ENCODE data around the gene LIFR. TPM values are rescaled to one million over a fixed set of nuclear protein-coding genes. Genes with fewer than 3 reads are reported as not detected.
"Not testable (repeated sequence)": the region's sequence is repeated elsewhere in the genome, so short reads cannot be mapped to it uniquely, and the experiment has no call there.

The LIFR gene
- total and polyA plus RNA-seq, 2 experiments from 2014 or later, result 50.2 to 83.8 TPM

DNA sequence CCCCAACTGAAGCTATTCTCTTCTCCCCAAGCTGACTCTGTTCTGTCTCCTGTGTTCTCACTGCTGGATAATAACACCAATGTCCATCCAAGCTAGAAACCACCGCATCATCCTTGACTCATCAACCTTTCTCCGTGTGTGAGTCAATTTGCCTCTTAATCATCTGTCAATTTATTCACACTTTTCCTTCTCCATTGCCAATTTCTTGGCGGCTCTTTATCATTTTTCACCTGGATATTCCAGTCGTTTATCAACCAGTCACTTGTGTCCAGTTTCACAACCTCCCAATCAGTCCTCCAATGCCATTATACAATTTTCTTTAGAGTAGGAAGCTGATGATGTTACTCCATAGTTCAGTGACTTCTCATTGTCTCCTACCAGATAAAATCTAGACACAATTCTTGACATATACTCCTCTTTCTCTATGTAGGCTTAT is 45.4 kb upstream of the LIFR start:
- Histone ChIP-seq H3K9me2 (replicated peaks; ENCODE audit: insufficient read depth) (no peaks in the 10 kb centered on the region), H4K20me1 (ENCODE audit: insufficient read depth, poor library complexity, severe bottlenecking) (no peaks in the 10 kb centered on the region), H3K36me3 (replicated peaks; ENCODE audit: insufficient read depth, low read depth) (no peaks in the 10 kb centered on the region), H3K9me3 (ENCODE audit: low read depth) (no peaks in the 10 kb centered on the region), H3K27ac (no peak overlapping the region), H3K4me1 (ENCODE audit: insufficient read depth) (peaks cover 9% of the 10 kb centered on the region), H3K79me2 (no peaks in the 10 kb centered on the region), H3K4me3 (no peak overlapping the region), H3K27me3 (no peaks in the 10 kb centered on the region), H2AFZ (no peak overlapping the region), H3K4me2 (no peak overlapping the region)
- 83% methylated on average over 4 of the region's 4 CpGs for WGBS (ENCODE audit: low lambda C conversion rate, missing lambda C conversion rate)
- no peak for TF ChIP-seq EZH2 (IDR thresholded peaks at IDR 0.05; ENCODE audit: borderline replicate concordance)
- TF ChIP-seq, protein P1, sequence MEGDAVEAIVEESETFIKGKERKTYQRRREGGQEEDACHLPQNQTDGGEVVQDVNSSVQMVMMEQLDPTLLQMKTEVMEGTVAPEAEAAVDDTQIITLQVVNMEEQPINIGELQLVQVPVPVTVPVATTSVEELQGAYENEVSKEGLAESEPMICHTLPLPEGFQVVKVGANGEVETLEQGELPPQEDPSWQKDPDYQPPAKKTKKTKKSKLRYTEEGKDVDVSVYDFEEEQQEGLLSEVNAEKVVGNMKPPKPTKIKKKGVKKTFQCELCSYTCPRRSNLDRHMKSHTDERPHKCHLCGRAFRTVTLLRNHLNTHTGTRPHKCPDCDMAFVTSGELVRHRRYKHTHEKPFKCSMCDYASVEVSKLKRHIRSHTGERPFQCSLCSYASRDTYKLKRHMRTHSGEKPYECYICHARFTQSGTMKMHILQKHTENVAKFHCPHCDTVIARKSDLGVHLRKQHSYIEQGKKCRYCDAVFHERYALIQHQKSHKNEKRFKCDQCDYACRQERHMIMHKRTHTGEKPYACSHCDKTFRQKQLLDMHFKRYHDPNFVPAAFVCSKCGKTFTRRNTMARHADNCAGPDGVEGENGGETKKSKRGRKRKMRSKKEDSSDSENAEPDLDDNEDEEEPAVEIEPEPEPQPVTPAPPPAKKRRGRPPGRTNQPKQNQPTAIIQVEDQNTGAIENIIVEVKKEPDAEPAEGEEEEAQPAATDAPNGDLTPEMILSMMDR (IDR thresholded peaks at IDR 0.05; ENCODE audit: poor library complexity), result no peak
- no peak for TF ChIP-seq EZH2phosphoT487 (IDR thresholded peaks at IDR 0.05; ENCODE audit: low read depth, severe bottlenecking, unreplicated experiment)
- no peak for DNase-seq (ENCODE audit: low spot score)

DNA sequence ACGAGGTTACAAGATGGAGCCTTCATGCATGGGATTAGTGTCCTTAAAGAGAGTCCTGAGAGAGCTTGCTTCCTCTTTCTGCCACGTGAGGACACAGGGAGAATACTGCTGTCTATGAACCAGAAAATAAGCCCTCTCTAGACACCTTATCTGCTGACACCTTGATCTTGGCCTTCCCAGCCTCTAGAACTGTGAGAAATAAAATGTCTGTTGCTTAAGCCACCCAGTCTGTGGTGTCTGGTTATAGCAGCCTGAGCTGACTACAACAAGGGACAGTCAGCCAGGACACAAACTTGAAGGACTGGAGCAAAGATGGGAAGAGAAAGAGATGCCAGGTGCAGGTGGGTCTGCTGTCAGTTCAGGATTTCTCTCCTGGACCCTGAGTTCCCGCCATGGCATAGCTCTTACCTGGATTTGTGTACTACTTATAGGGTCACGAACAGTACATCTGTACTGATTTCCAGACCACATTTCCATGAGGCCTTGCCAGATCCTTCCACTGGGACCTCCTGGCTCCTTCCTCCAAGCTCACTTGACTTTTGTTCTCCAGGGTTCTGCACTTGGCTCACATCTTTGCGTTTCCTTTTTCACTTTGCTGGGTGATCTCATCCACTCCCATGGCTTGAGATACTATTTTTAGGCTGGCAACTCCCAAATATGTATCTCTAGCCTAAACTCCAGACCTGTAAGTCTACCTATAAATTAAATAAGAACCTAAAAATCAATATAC is 44.9 kb upstream of the LIFR start:
- Histone ChIP-seq H3K9me2 (replicated peaks; ENCODE audit: insufficient read depth) (no peaks in the 10 kb centered on the region), H3K4me1 (ENCODE audit: insufficient read depth) (peaks cover 10% of the 10 kb centered on the region), H3K4me3 (no peak overlapping the region), H3K27ac (no peak overlapping the region), H4K20me1 (ENCODE audit: insufficient read depth, poor library complexity, severe bottlenecking) (no peaks in the 10 kb centered on the region), H3K4me2 (no peak overlapping the region), H2AFZ (no peak overlapping the region), H3K36me3 (replicated peaks; ENCODE audit: insufficient read depth, low read depth) (no peaks in the 10 kb centered on the region), H3K79me2 (no peaks in the 10 kb centered on the region), H3K27me3 (no peaks in the 10 kb centered on the region), H3K9me3 (ENCODE audit: low read depth) (no peaks in the 10 kb centered on the region)
- TF ChIP-seq EZH2 (IDR thresholded peaks at IDR 0.05; ENCODE audit: borderline replicate concordance), result no peak
- TF ChIP-seq EZH2phosphoT487 (IDR thresholded peaks at IDR 0.05; ENCODE audit: low read depth, severe bottlenecking, unreplicated experiment), result no peak
- TF ChIP-seq, protein P1 (IDR thresholded peaks at IDR 0.05; ENCODE audit: poor library complexity), result no peak
- DNase-seq (ENCODE audit: low spot score), result no peak
- 89% methylated on average over 5 of the region's 5 CpGs for WGBS (ENCODE audit: low lambda C conversion rate, missing lambda C conversion rate)

DNA sequence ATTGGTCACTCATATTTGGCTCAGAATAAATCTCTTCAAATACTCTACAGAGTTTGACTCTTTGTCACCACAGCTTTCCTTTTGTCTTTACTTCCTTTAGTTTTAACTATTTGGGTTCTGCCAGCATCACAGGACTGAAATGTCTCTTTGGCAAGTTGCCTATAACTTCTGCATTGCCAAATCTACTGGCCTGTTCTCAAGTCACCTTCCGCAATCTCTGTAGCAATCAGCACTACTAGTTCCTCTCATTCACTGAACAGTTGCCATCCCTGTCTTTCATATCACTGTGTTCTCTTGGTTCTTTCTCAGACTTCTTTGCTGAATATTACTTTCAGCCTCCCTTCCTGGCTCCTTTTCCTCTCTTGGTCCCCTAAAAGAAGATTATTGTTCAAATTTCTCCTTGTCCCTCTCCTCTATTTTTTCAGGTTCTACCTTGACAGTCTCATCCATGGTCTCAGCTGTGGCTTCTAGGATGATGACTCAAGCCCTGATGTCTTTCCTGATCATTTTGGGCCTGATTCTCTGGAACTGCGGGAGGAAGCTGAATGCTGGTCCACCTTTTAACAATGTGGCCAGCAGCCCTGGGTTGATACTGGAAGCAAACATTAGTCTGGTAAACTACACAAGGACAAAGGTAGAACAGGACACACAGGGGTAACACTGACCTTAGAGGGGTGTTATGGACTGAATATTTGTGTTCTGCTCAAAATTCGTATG is 44.0 kb upstream of the LIFR start:
- Histone ChIP-seq H3K36me3 (replicated peaks; ENCODE audit: insufficient read depth, low read depth) (no peaks in the 10 kb centered on the region), H3K79me2 (no peaks in the 10 kb centered on the region), H3K9me3 (ENCODE audit: low read depth) (no peaks in the 10 kb centered on the region), H3K27ac (peak overlapping the region; percentile 15), H3K4me1 (ENCODE audit: insufficient read depth) (peaks cover 10% of the 10 kb centered on the region), H3K9me2 (replicated peaks; ENCODE audit: insufficient read depth) (no peaks in the 10 kb centered on the region), H4K20me1 (ENCODE audit: insufficient read depth, poor library complexity, severe bottlenecking) (no peaks in the 10 kb centered on the region), H2AFZ (no peak overlapping the region), H3K27me3 (no peaks in the 10 kb centered on the region), H3K4me3 (no peak overlapping the region), H3K4me2 (no peak overlapping the region)
- TF ChIP-seq EZH2 (IDR thresholded peaks at IDR 0.05; ENCODE audit: borderline replicate concordance) (no peak), EZH2phosphoT487 (IDR thresholded peaks at IDR 0.05; ENCODE audit: low read depth, severe bottlenecking, unreplicated experiment) (no peak)
- TF ChIP-seq, protein P1 (IDR thresholded peaks at IDR 0.05; ENCODE audit: poor library complexity), result no peak
- WGBS (ENCODE audit: low lambda C conversion rate, missing lambda C conversion rate), result 95% methylated on average over 3 of the region's 3 CpGs
- DNase-seq (ENCODE audit: low spot score), result no peak

DNA sequence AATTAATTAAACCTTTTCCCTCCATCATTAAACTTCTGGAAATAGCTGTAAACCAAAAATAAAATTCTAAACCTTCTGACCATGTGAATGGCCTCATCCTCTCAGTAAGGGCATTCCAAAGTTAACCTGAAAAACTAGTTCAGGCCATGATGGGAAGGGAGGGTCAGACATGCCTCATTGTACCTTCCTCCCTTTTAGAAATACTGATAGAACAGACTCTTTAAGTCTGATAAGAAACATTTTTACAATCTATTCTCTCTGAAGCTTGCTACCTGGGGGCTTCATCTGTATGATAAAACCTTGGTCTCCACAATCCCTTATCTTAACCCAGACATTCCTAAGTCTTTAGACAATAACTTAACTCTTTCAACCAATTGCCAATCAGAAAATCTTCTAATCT is 43.3 kb upstream of the LIFR start:
- not testable (repeated sequence) for H2AFZ ChIP-seq; H3K9me3 ChIP-seq (ENCODE audit: low read depth); H3K4me3 ChIP-seq; H3K9me2 ChIP-seq (replicated peaks; ENCODE audit: insufficient read depth); H3K27me3 ChIP-seq; H4K20me1 ChIP-seq (ENCODE audit: insufficient read depth, poor library complexity, severe bottlenecking); H3K36me3 ChIP-seq (replicated peaks; ENCODE audit: insufficient read depth, low read depth); H3K79me2 ChIP-seq; H3K4me2 ChIP-seq; DNase-seq (ENCODE audit: low spot score)
- Histone ChIP-seq H3K4me1 (ENCODE audit: insufficient read depth) (peaks cover 10% of the 10 kb centered on the region), H3K27ac (peak overlapping the region; percentile 53)

Data from hepatocyte (in vitro differentiated cells).